CD4-positive, alpha-beta T cell (primary cell): ENCODE measurements around the gene CNDP2. TPM values are rescaled to one million over a fixed set of nuclear protein-coding genes. Genes with fewer than 3 reads are reported as not detected.

Experiments
- ATAC-seq: fragments of 200-7000 bp; cut with Tn5 transposase; one replicate; pipeline ENCODE4 v1.10.0; 2022; ENCODE audit warnings: mild to moderate bottlenecking; ENCODE audit not compliant: poor library complexity
- CTCF ChIA-PET: fragments of 350-600 bp; sonication (Branson Sonifier 250); formaldehyde crosslinking; loops from one replicate; lab custom pipeline; 2021; ENCODE audit warnings: antibody characterized with exemption, inconsistent platforms; lab: Charles Lee
- POLR2A ChIA-PET: fragments of 350-600 bp; sonication (Branson Sonifier 250); formaldehyde crosslinking; loops from one replicate; lab custom pipeline; 2021; ENCODE audit warnings: antibody characterized with exemption, inconsistent platforms; lab: Charles Lee
- DNase-seq, 14 experiments: peaks; one replicate each; pipeline ENCODE4 v3.0.0-alpha.2; 2013 to 2020; ENCODE audit warnings: mixed read lengths in 2 of 14
- H3K27ac ChIP-seq, 2 donors: one replicate each; pipeline versions ENCODE4 v1.5.1 to v1.7.0; 2013; ENCODE audit warnings: low read length in 2 of 2, low read depth in 1 of 2, mild to moderate bottlenecking in 1 of 2
- H3K27me3 ChIP-seq, 2 experiments: 1 replicate in 1 of 2; 2 replicates in 1 of 2; pipeline versions ENCODE4 v1.6.1 to v1.7.0; 2013; ENCODE audit warnings: low read length in 2 of 2, control low read depth in 1 of 2, mild to moderate bottlenecking in 1 of 2, moderate library complexity in 1 of 2; ENCODE audit not compliant: insufficient read depth in 2 of 2, control insufficient read depth in 1 of 2
- H3K36me3 ChIP-seq: one replicate; pipeline ENCODE4 v1.6.1; 2013; ENCODE audit warnings: low read length, control low read depth; ENCODE audit not compliant: insufficient read depth
- H3K4me1 ChIP-seq: one replicate; pipeline ENCODE4 v1.6.1; 2013; ENCODE audit warnings: low read length, control low read depth; ENCODE audit not compliant: insufficient read depth
- H3K4me3 ChIP-seq: one replicate; pipeline ENCODE4 v1.5.1; 2013; ENCODE audit warnings: mild to moderate bottlenecking, low read length, moderate library complexity
- H3K9me3 ChIP-seq, 2 experiments: 1 replicate in 1 of 2; 2 replicates in 1 of 2; pipeline versions ENCODE4 v1.6.1 to v1.7.0; 2013; ENCODE audit warnings: low read length in 2 of 2, mild to moderate bottlenecking in 2 of 2, control low read depth in 1 of 2, moderate library complexity in 1 of 2; ENCODE audit not compliant: control insufficient read depth in 1 of 2, insufficient read depth in 1 of 2
- H3K27ac Mint-ChIP-seq: one replicate; pipeline ENCODE4 v1.8.0; 2020; ENCODE audit warnings: mixed read lengths
- H3K27me3 Mint-ChIP-seq: one replicate; pipeline ENCODE4 v1.8.0; 2021; ENCODE audit warnings: mixed read lengths
- H3K36me3 Mint-ChIP-seq: one replicate; pipeline ENCODE4 v1.8.0; 2021; ENCODE audit warnings: low read depth, mixed read lengths
- H3K4me1 Mint-ChIP-seq: one replicate; pipeline ENCODE4 v1.8.0; 2021; ENCODE audit warnings: low read depth, mixed read lengths
- H3K4me3 Mint-ChIP-seq: one replicate; pipeline ENCODE4 v1.8.0; 2020; ENCODE audit warnings: mild to moderate bottlenecking, mixed read lengths
- H3K9me3 Mint-ChIP-seq: one replicate; pipeline ENCODE4 v1.8.0; 2020; ENCODE audit warnings: mixed read lengths
- intact Hi-C, 2 experiments: fragments of 100-400 bp; cut with DNase I in 1 of 2; cut with micrococcal nuclease in 1 of 2; formaldehyde crosslinking; loops; one replicate each; pipeline versions ENCODE4 v1.15.1 to v1.9.0; 2023 to 2025; cut with DNase I, micrococcal nuclease
- total RNA-seq, 174 experiments: library from RNA in 2 of 174; stranded (reverse) in 2 of 174; gene quantifications; one replicate each; pipeline ENCODE4 v1.2.3 and lab custom pipeline; 2021 to 2026
- TF ChIP-seq, protein P1 (sequence below): fragments of 200-600 bp; IDR thresholded peaks from one replicate; pipeline ENCODE4 v1.8.0; 2022; ENCODE audit warnings: antibody characterized with exemption, mild to moderate bottlenecking

The CNDP2 gene
- total RNA-seq, 2 experiments from 2014 or later = 75.5 to 75.7 TPM

DNA sequence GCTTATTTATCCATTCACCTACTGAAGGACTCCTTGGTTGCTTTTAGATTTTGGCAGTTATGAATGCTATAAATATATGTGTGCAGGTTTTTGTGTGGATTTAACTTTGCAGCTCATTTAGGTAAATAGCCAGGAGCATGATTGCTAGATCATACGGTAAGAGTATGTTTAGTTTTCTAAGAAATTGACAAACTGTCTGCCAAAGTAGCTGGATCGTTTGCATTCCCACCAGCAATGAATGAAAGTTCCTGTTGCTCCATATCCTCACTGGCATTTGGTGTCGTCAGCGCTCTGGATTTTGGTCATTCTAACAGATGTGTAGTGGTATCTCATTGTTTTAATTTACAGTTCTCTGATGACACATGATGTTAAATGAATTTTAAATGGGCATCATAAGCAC, 30.4 kb upstream of the CNDP2 start:
- no peak for DNase-seq
- Mint-ChIP-seq H3K36me3 (no peaks in the 10 kb centered on the region), H3K27me3 (no peaks in the 10 kb centered on the region), H3K4me3 (no peak overlapping the region), H3K9me3 (peaks cover 2% of the 10 kb centered on the region), H3K27ac (no peak overlapping the region), H3K4me1 (no peaks in the 10 kb centered on the region)
- Histone ChIP-seq H3K36me3 (no peaks in the 10 kb centered on the region), H3K4me3 (no peak overlapping the region), H3K4me1 (no peaks in the 10 kb centered on the region), H3K27me3 (no peaks in the 10 kb centered on the region), H3K9me3 (peaks cover 0 to 4% of the 10 kb centered on the region in 2 experiments), H3K27ac (no peak overlapping the region)
- ATAC-seq = no peak
- ChIA-PET POLR2A (no interaction called here), CTCF (no interaction called here)
- intact Hi-C loops = no loop called here
- TF ChIP-seq, protein P1, sequence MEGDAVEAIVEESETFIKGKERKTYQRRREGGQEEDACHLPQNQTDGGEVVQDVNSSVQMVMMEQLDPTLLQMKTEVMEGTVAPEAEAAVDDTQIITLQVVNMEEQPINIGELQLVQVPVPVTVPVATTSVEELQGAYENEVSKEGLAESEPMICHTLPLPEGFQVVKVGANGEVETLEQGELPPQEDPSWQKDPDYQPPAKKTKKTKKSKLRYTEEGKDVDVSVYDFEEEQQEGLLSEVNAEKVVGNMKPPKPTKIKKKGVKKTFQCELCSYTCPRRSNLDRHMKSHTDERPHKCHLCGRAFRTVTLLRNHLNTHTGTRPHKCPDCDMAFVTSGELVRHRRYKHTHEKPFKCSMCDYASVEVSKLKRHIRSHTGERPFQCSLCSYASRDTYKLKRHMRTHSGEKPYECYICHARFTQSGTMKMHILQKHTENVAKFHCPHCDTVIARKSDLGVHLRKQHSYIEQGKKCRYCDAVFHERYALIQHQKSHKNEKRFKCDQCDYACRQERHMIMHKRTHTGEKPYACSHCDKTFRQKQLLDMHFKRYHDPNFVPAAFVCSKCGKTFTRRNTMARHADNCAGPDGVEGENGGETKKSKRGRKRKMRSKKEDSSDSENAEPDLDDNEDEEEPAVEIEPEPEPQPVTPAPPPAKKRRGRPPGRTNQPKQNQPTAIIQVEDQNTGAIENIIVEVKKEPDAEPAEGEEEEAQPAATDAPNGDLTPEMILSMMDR = no peak

DNA sequence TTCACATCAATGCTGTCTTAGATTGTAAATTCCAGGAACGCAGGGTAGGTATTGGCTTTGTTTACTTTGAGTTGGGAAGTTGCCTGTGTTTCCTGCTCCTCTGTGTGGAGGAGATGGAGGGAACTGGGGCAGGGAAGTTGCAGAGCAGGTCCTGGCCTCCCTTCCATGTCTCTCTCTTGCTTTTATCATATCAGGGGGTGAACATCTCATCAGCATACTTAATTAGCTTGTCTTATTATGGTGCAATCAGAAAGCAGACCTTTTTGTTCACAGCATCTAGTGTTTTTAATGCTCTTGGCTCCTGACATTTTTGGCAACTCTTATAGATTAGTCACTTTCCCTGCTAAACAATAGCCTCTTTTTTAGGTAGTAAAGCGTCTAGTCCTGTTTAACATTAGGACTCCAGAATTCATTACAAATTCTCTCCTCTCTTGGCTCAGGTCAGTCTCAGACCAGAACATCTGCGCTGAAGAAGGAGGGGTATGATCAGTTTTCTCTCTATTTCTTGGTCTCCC, 27.6 kb upstream of the CNDP2 start:
- Mint-ChIP-seq H3K9me3 (peaks cover 2% of the 10 kb centered on the region), H3K27ac (no peak overlapping the region), H3K4me3 (no peak overlapping the region), H3K27me3 (no peaks in the 10 kb centered on the region), H3K4me1 (no peaks in the 10 kb centered on the region), H3K36me3 (no peaks in the 10 kb centered on the region)
- no peaks in the 10 kb centered on the region for H3K4me1 ChIP-seq
- TF ChIP-seq, protein P1 = no peak
- ATAC-seq (no peak), DNase-seq (no peak)
- H3K27ac ChIP-seq = no peak overlapping the region
- no peaks in the 10 kb centered on the region for H3K27me3 ChIP-seq
- H3K36me3 ChIP-seq = no peaks in the 10 kb centered on the region
- ChIA-PET CTCF (no interaction called here), POLR2A (no interaction called here)
- H3K4me3 ChIP-seq = no peak overlapping the region
- intact Hi-C loops = no loop called here
- H3K9me3 ChIP-seq = peaks cover 0 to 4% of the 10 kb centered on the region in 2 experiments

DNA sequence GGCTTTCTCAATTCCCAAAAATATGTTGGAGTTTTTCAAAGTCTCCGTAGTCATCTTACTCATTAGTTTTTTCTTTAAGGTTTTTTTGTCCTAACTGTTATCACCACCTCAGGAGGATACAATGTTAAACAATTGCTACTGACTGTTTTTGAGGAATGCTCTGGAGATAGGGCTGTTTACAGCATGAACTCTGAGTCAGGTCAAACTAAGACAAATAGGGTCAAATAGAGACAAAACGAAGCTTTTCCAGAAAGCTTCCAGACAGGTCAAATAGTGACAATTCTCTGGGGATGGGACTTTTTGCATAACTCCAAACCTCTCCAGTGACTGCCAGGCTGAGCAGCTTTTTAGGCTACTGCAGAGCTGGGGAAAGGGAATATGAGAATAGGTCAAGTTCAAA, 23.9 kb upstream of the CNDP2 start:
- Mint-ChIP-seq H3K27me3 (peaks cover 13% of the 10 kb centered on the region), H3K4me3 (no peak overlapping the region), H3K9me3 (peaks cover 2% of the 10 kb centered on the region), H3K27ac (no peak overlapping the region), H3K36me3 (no peaks in the 10 kb centered on the region), H3K4me1 (no peaks in the 10 kb centered on the region)
- TF ChIP-seq, protein P1 = no peak
- DNase-seq (no peak), ATAC-seq (no peak)
- no peak overlapping the region for H3K27ac ChIP-seq
- H3K36me3 ChIP-seq = no peaks in the 10 kb centered on the region
- H3K9me3 ChIP-seq = peaks cover 0 to 4% of the 10 kb centered on the region in 2 experiments
- H3K4me1 ChIP-seq = no peaks in the 10 kb centered on the region
- H3K27me3 ChIP-seq = no peaks in the 10 kb centered on the region
- ChIA-PET POLR2A (no interaction called here), CTCF (no interaction called here)
- intact Hi-C loops = no loop called here
- no peak overlapping the region for H3K4me3 ChIP-seq
